ENCODE results near the gene CHD1L.
"Not testable (repeated sequence)": the region's sequence is repeated elsewhere in the genome, so short reads cannot be mapped to it uniquely, and the experiment has no call there.

Gene CHD1L

GRCh38 chr1:147242449-147243227, at the start of gene CHD1L:
TSS of gene CHD1L (plus strand) at chr1:147242684. CDS start at chr1:147242704, 20 bp downstream.
- peak; percentile 82 for DNase-seq (ENCODE audit: low read depth)

GRCh38 chr1:147197324-147197723, 45.2 kb upstream of the CHD1L start:
- DNase-seq (ENCODE audit: low read depth), result not testable (repeated sequence)

GRCh38 chr1:147201276-147201675, 41.2 kb upstream of the CHD1L start:
- DNase-seq (ENCODE audit: low read depth), result peak; percentile 14

- no peak for DNase-seq (ENCODE audit: low read depth)
These were observed 40.7 kb upstream of the CHD1L start for GRCh38 chr1:147201786-147202185.

- DNase-seq (ENCODE audit: low read depth), result no peak
These were observed 39.9 kb upstream of the CHD1L start for GRCh38 chr1:147202576-147202975.

GRCh38 chr1:147204080-147204479, 38.4 kb upstream of the CHD1L start:
- DNase-seq (ENCODE audit: low read depth), result no peak

- DNase-seq (ENCODE audit: low read depth), result no peak
These were observed 35.3 kb upstream of the CHD1L start for GRCh38 chr1:147207192-147207591.

- no peak for DNase-seq (ENCODE audit: low read depth)
These were observed 33.9 kb upstream of the CHD1L start for GRCh38 chr1:147208619-147209018.

GRCh38 chr1:147209825-147210821, 32.4 kb upstream of the CHD1L start:
- DNase-seq (ENCODE audit: low read depth), result no peak

GRCh38 chr1:147210987-147211386, 31.5 kb upstream of the CHD1L start:
- DNase-seq (ENCODE audit: low read depth), result no peak

GRCh38 chr1:147211577-147211976, 30.9 kb upstream of the CHD1L start:
- DNase-seq (ENCODE audit: low read depth), result no peak

GRCh38 chr1:147213271-147213670, 29.2 kb upstream of the CHD1L start:
- DNase-seq (ENCODE audit: low read depth), result no peak

GRCh38 chr1:147214325-147214724, 28.2 kb upstream of the CHD1L start:
- no peak for DNase-seq (ENCODE audit: low read depth)

- no peak for DNase-seq (ENCODE audit: low read depth)
These were observed 27.5 kb upstream of the CHD1L start for GRCh38 chr1:147214842-147215539.

- DNase-seq (ENCODE audit: low read depth), result no peak
These were observed 27.0 kb upstream of the CHD1L start for GRCh38 chr1:147215540-147215916.

GRCh38 chr1:147216124-147216523, 26.4 kb upstream of the CHD1L start:
- DNase-seq (ENCODE audit: low read depth), result no peak

- DNase-seq (ENCODE audit: low read depth), result no peak
These were observed 25.3 kb upstream of the CHD1L start for GRCh38 chr1:147217141-147217540.

- DNase-seq (ENCODE audit: low read depth), result no peak
These were observed 23.9 kb upstream of the CHD1L start for GRCh38 chr1:147218606-147219005.

- DNase-seq (ENCODE audit: low read depth), result no peak
These were observed 18.5 kb upstream of the CHD1L start for GRCh38 chr1:147223740-147224615.

GRCh38 chr1:147225193-147225730, 17.2 kb upstream of the CHD1L start, which contains the start of gene FMO5:
TSS of gene FMO5 (minus strand) at chr1:147225339. CDS start at chr1:147225029, 310 bp downstream.
- no peak for DNase-seq (ENCODE audit: low read depth)

GRCh38 chr1:147231032-147231431, 11.5 kb upstream of the CHD1L start:
- not testable (repeated sequence) for DNase-seq (ENCODE audit: low read depth)

Data from HS-5 (cell line).